ENCODE measurements around the gene FAM163B.

FAM163B gene

GRCh38 chr9:133579601-133580418 lies 29.4 kb downstream of the FAM163B start:
- no peak for DNase-seq

GRCh38 chr9:133578524-133579441 lies 30.4 kb downstream of the FAM163B start:
- no peak for DNase-seq

DNA sequence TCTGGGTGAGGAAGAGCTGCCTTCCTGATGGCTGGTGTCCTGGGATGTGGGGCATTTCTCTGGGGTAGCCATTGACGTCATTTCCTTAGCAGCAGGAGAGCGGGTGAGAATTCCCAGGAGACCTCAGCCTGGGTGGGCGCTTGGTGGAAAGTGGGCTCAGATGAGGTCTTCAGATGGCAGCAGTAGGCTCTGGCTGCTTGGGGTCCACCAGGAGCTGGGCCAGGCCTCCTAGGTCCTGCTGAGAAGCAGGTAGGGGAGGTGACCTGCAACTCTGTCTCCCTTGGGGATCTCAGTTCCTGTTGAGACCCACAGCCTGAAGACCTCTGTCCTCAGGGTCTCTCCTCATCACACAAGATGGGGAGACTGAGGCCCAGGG lies 31.5 kb downstream of the FAM163B start:
- no peak for DNase-seq

DNA sequence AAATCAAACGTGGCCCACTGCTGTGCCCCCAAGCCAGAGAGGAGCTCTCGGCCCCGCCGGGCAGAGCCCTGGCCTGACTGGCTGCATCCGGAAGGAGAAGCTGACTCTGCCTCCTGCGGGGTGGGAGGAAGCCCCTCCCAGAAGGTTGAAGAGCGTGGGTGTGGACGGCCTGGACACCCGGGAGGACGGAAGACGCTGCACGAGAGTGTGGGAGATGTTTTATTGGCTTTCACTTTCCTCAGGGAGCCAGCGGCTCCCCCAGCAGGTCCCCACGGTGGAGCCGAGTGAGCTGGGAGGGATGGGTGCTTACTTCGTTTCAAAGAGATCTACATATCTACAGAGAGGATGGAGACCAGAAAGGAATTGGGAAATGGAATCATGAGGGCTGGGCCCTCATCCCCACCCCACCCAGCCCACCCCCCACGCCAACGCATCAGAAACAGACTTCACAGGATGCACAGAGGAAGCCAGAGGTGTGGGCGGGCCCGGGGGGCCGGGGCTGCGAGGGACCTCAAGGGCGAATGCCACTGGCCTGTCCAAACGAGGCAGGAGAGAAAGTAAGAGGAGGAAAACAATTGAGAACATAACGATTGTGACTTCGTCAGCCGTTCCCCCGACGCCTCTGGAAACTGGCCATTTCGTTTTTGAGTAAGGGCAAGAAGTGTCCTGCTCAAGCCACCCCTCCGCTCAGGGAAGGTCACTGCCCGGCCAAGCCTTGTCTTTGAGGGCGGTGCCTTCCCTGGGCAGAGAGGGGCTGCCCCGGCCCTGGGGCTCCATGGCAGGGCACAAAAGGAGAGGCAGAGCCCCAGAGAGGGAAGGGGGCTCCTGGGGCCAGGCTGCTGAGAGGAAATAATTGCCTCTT lies 32.1 kb downstream of the FAM163B start:
- DNase-seq = peak; percentile 51

- no peak for DNase-seq
Observed at GRCh38 chr9:133576031-133576874, 32.9 kb downstream of the FAM163B start.

DNA sequence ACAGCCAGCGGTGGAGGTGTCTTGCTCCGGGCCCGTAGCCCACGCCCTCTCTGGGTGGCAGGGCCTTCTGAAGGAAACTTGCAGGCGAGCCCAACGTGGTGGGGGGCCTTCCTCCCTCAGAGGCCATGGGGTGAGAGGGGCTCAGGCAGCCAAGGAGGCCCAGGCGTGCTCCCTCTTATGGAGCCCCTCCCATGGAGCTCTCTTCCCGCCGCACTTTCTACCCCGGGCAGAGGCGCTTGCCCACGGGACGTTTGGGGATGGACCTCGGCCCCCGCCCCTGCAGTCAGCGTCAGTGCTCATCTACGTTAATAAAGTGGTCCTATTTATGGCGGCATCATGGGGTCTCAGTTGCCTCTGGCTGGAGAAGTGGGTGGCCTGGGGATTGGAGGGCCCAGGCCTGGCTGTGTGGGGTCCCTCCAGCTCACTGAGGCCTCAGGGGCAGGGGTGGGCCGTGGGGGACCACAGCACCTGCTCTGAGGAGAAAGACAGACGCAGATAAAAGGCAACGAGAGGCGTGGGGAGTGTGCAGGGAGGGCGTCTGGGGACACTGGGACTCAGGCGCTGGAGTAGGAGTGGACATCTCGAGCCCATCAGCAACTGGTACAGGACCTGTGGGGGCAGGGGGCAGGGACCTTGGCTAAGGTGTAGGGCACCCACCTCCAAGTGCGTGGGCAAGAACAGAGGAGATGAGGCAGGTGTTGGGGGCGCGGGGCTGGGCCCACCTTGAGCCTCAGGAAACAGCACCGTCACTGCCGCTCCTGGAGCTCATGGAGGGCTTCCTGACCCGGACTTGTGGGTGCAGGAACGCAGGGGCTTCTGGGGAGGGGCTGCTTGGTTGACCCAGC lies 33.8 kb downstream of the FAM163B start:
- no peak for DNase-seq

DNA sequence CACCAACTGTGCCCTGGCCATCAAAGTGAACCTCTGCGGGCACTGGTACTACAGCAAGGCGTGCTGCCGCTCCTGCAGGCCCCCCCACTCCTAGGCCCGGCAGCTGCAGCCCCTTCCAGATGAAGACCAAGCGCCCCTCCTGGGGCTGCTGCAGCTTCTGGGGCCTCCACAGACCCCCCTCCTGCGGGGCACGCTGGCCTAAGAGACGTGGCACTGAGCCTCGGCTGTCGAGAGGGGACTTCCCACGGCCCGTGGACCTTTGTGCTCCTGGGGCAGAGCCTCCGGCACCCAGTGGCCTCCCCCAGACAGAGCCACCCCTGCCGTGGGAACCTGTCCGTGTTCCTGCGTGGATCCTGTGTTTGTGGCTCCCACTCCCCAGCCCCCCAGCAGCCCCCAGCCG lies 34.4 kb downstream of the FAM163B start:
- DNase-seq = no peak

GRCh38 chr9:133573791-133574515 lies 35.2 kb downstream of the FAM163B start:
- no peak for DNase-seq

DNA sequence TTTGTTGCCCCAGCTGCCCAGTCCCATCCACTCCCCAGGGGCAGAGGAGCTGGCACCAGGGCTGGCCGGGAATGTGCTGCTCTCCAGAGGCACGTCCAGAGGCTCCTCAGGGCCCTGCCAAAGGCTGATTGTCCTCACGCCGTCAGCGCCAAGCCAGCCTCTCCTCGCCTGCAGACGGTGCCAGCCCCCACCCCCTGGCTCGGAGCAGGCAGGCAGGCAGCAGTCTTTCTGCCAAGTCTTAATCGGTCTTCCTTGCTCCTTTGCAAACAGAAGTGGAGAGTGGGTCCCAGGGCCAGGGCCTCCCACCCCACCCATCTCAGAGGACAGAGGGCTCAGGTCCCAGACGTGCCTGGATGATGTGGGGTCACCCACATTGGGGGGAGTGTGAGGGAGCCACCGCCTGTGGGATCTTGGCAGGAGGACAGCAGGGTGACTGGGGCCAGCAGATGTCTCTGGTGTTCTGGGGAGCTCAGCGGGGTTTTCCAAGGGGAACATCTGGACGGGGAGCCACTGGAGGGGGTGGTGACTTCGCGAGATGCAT lies 36.3 kb downstream of the FAM163B start:
- DNase-seq = no peak

DNA sequence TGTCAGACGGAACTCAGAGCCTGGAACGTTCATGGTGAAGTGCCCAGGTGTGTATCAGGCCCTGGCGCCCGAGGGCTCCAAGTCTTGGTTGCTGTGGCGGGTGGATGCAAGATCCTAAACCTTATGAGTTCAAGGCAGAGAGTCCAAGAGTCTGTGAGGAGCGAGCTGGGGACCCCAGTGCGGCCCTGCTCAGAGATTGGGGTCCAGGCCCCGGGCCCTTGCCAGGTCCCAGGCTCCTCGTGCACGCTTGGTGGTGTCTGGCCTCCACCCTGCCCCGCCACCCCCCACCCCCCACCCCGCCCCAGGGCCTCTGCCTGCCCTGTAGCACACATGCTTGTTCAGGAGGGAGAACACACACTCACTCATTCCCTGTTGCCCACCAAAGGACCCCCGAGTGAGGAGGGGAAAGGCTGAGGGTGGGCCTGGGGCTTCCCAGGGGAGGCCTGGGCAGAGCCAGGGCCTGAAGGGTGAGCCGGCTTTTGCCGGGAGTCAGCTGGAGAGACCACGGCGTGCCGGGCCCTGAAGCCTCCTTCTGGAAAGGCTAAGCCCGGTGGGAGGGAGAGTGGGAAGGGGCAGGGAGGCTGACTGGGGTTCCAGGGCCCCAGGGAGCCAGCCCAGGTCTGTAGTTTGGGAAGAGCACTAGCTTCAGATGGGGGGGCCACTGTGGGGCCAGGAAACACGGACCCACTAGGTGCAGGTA lies 37.1 kb downstream of the FAM163B start:
- DNase-seq = no peak

GRCh38 chr9:133571391-133571890 lies 37.7 kb downstream of the FAM163B start:
- no peak for DNase-seq

GRCh38 chr9:133570691-133571080 lies 38.5 kb downstream of the FAM163B start:
- no peak for DNase-seq

DNA sequence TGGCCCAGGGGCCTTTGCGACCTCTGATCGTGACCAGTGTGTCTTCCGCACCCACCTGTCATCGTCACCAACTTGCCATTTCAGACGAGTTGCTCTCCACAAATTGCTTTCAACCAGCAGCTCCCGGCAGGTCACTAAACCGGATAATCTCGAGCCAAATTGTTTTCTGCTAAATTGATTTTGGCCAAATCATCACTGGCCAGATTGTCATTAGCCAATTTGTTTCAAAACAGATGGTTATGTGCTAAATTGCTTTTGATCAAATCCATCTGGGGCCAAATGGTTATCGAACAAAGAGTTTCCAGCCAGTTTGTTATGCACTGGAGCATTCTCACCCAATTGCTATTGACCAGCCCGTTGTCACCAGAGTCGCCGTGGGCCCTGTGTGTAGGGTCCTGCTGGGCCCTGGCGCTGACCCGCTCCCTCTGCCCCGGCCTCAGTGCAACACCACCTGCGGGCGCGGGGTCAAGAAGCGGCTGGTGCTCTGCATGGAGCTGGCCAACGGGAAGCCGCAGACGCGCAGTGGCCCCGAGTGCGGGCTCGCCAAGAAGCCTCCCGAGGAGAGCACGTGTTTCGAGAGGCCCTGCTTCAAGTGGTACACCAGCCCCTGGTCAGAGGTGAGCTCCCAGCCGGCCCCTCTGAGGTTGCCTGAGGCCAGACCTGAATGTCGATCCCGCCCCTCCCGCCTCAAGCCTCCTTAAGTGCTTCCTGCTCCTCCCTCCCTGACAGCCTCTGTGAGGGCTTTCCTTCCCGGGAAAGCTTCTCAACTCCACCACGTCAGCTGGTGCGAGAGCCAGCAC lies 39.1 kb downstream of the FAM163B start:
- DNase-seq = no peak

- no peak for DNase-seq
Observed at GRCh38 chr9:133569121-133569785, 39.9 kb downstream of the FAM163B start.

- DNase-seq = no peak
Observed at GRCh38 chr9:133568186-133568585, 41.0 kb downstream of the FAM163B start.

- no peak for DNase-seq
Observed at GRCh38 chr9:133566817-133567216, 42.4 kb downstream of the FAM163B start.

- no peak for DNase-seq
Observed at GRCh38 chr9:133566382-133566781, 42.8 kb downstream of the FAM163B start.

Data from suppressor macrophage treated with lipopolysaccharide for 4 hours (primary cell).